ENCODE results near the gene RPS27A. TPM values are rescaled to one million over a fixed set of nuclear protein-coding genes. Genes with fewer than 3 reads are reported as not detected.
A peak's percentile ranks its signal among the peaks of the same experiment; 100 is the strongest.
"Not testable (repeated sequence)": the region's sequence is repeated elsewhere in the genome, so short reads cannot be mapped to it uniquely, and the experiment has no call there.

The RPS27A gene
- 949 and 953 TPM in 2 replicates for total RNA-seq

GRCh38 chr2:55232084-55232862, at the start of gene RPS27A, which contains the start of gene CLHC1:
TSS of gene RPS27A (plus strand) at chr2:55232688. CDS start at chr2:55232825, 137 bp downstream.
TSS of gene CLHC1 (minus strand) at chr2:55232293. CDS start at chr2:55222411, 9,882 bp downstream.
- H3K27ac Mint-ChIP-seq = peak within 1 kb of the TSS; percentile 97
- H3K4me1 Mint-ChIP-seq (ENCODE audit: low read depth) = peaks cover 63% of the 10 kb centered on the region
- H3K4me3 Mint-ChIP-seq = peak within 1 kb of the TSS; percentile 100
- no peaks in the 10 kb centered on the region for H3K9me3 Mint-ChIP-seq
- DNase-seq (ENCODE audit: low spot score) = peak; percentile 89
- H3K27me3 Mint-ChIP-seq (ENCODE audit: insufficient read depth) = no peaks in the 10 kb centered on the region
- peaks cover 52% of the 10 kb centered on the region for H3K36me3 Mint-ChIP-seq (ENCODE audit: low read depth)
- intact Hi-C loops (cut with micrococcal nuclease) = loop anchor here (1.0 to 10.0 kb wide), 14 partner anchors 9 to 1445 kb away; partner anchors contain the start of genes ACYP2, ASB3, CFAP36 and EML6

GRCh38 chr2:55186837-55187236, 45.7 kb upstream of the RPS27A start:
- H3K4me1 Mint-ChIP-seq (ENCODE audit: low read depth); intact Hi-C loops (cut with micrococcal nuclease); H3K27me3 Mint-ChIP-seq (ENCODE audit: insufficient read depth); H3K27ac Mint-ChIP-seq; H3K4me3 Mint-ChIP-seq; H3K9me3 Mint-ChIP-seq; DNase-seq (ENCODE audit: low spot score): not testable (repeated sequence)
- peaks cover 11% of the 10 kb centered on the region for H3K36me3 Mint-ChIP-seq (ENCODE audit: low read depth)

GRCh38 chr2:55191888-55192287, 40.6 kb upstream of the RPS27A start:
- DNase-seq (ENCODE audit: low spot score); H3K27me3 Mint-ChIP-seq (ENCODE audit: insufficient read depth); intact Hi-C loops (cut with micrococcal nuclease); H3K4me3 Mint-ChIP-seq; H3K9me3 Mint-ChIP-seq; H3K27ac Mint-ChIP-seq; H3K4me1 Mint-ChIP-seq (ENCODE audit: low read depth): not testable (repeated sequence)
- H3K36me3 Mint-ChIP-seq (ENCODE audit: low read depth) = peaks cover 20% of the 10 kb centered on the region

- Mint-ChIP-seq H3K27me3 (ENCODE audit: insufficient read depth) (no peaks in the 10 kb centered on the region), H3K4me3 (no peak overlapping the region), H3K36me3 (ENCODE audit: low read depth) (peaks cover 36% of the 10 kb centered on the region), H3K9me3 (peaks cover 18% of the 10 kb centered on the region), H3K27ac (no peak overlapping the region), H3K4me1 (ENCODE audit: low read depth) (no peaks in the 10 kb centered on the region)
- intact Hi-C loops (cut with micrococcal nuclease) = no loop called here
- DNase-seq (ENCODE audit: low spot score) = no peak
Measured at GRCh38 chr2:55196526-55196925, 36.0 kb upstream of the RPS27A start.

GRCh38 chr2:55200416-55200815, 32.1 kb upstream of the RPS27A start:
- DNase-seq (ENCODE audit: low spot score) = no peak
- no peak overlapping the region for H3K27ac Mint-ChIP-seq
- intact Hi-C loops (cut with micrococcal nuclease) = no loop called here
- H3K36me3 Mint-ChIP-seq (ENCODE audit: low read depth) = peaks cover 48% of the 10 kb centered on the region
- no peak overlapping the region for H3K4me3 Mint-ChIP-seq
- H3K4me1 Mint-ChIP-seq (ENCODE audit: low read depth) = no peaks in the 10 kb centered on the region
- peaks cover 33% of the 10 kb centered on the region for H3K9me3 Mint-ChIP-seq
- no peaks in the 10 kb centered on the region for H3K27me3 Mint-ChIP-seq (ENCODE audit: insufficient read depth)

GRCh38 chr2:55204536-55204935, 28.0 kb upstream of the RPS27A start:
- intact Hi-C loops (cut with micrococcal nuclease) = no loop called here

GRCh38 chr2:55204950-55205349, 27.5 kb upstream of the RPS27A start:
- no peak for DNase-seq (ENCODE audit: low spot score)
- H3K36me3 Mint-ChIP-seq (ENCODE audit: low read depth) = peaks cover 32% of the 10 kb centered on the region
- no peak overlapping the region for H3K27ac Mint-ChIP-seq
- no peak overlapping the region for H3K4me3 Mint-ChIP-seq
- H3K9me3 Mint-ChIP-seq = peaks cover 29% of the 10 kb centered on the region
- intact Hi-C loops (cut with micrococcal nuclease) = no loop called here
- no peaks in the 10 kb centered on the region for H3K27me3 Mint-ChIP-seq (ENCODE audit: insufficient read depth)
- no peaks in the 10 kb centered on the region for H3K4me1 Mint-ChIP-seq (ENCODE audit: low read depth)

More at GRCh38 chr2:55204536-55204935, 28.0 kb upstream of the RPS27A start:
- Mint-ChIP-seq H3K27me3 (ENCODE audit: insufficient read depth) (no peaks in the 10 kb centered on the region), H3K27ac (no peak overlapping the region), H3K4me1 (ENCODE audit: low read depth) (no peaks in the 10 kb centered on the region), H3K4me3 (no peak overlapping the region), H3K9me3 (peaks cover 31% of the 10 kb centered on the region), H3K36me3 (ENCODE audit: low read depth) (peaks cover 34% of the 10 kb centered on the region)
- no peak for DNase-seq (ENCODE audit: low spot score)

- Mint-ChIP-seq H3K27ac (no peak overlapping the region), H3K36me3 (ENCODE audit: low read depth) (peaks cover 4% of the 10 kb centered on the region), H3K9me3 (no peaks in the 10 kb centered on the region), H3K4me1 (ENCODE audit: low read depth) (peaks cover 6% of the 10 kb centered on the region), H3K27me3 (ENCODE audit: insufficient read depth) (no peaks in the 10 kb centered on the region), H3K4me3 (no peak overlapping the region)
- DNase-seq (ENCODE audit: low spot score) = no peak
- intact Hi-C loops (cut with micrococcal nuclease) = no loop called here
Measured at GRCh38 chr2:55213822-55214221, 18.7 kb upstream of the RPS27A start.

GRCh38 chr2:55223958-55224760, 8.3 kb upstream of the RPS27A start:
- H3K27me3 Mint-ChIP-seq (ENCODE audit: insufficient read depth) = no peaks in the 10 kb centered on the region
- peaks cover 16% of the 10 kb centered on the region for H3K36me3 Mint-ChIP-seq (ENCODE audit: low read depth)
- H3K9me3 Mint-ChIP-seq = no peaks in the 10 kb centered on the region
- peak overlapping the region; percentile 71 for H3K4me3 Mint-ChIP-seq
- intact Hi-C loops (cut with micrococcal nuclease) = loop anchor here (1.0 to 2.0 kb wide), 5 partner anchors 8 to 295 kb away; partner anchors contain the start of genes CCDC88A, CFAP36, CLHC1 and MTIF2
- peak overlapping the region; percentile 67 for H3K27ac Mint-ChIP-seq
- peaks cover 46% of the 10 kb centered on the region for H3K4me1 Mint-ChIP-seq (ENCODE audit: low read depth)
- no peak for DNase-seq (ENCODE audit: low spot score)

- Mint-ChIP-seq H3K4me1 (ENCODE audit: low read depth) (peaks cover 49% of the 10 kb centered on the region), H3K36me3 (ENCODE audit: low read depth) (peaks cover 20% of the 10 kb centered on the region), H3K27ac (no peak overlapping the region), H3K9me3 (no peaks in the 10 kb centered on the region), H3K4me3 (no peak overlapping the region), H3K27me3 (ENCODE audit: insufficient read depth) (no peaks in the 10 kb centered on the region)
- no peak for DNase-seq (ENCODE audit: low spot score)
- intact Hi-C loops (cut with micrococcal nuclease) = no loop called here
Measured at GRCh38 chr2:55224761-55225261, 7.7 kb upstream of the RPS27A start.

- Mint-ChIP-seq H3K4me1 (ENCODE audit: low read depth) (peaks cover 49% of the 10 kb centered on the region), H3K4me3 (no peak overlapping the region), H3K36me3 (ENCODE audit: low read depth) (peaks cover 23% of the 10 kb centered on the region), H3K9me3 (no peaks in the 10 kb centered on the region), H3K27ac (no peak overlapping the region), H3K27me3 (ENCODE audit: insufficient read depth) (no peaks in the 10 kb centered on the region)
- intact Hi-C loops (cut with micrococcal nuclease) = no loop called here
- no peak for DNase-seq (ENCODE audit: low spot score)
Measured at GRCh38 chr2:55225481-55226020, 6.9 kb upstream of the RPS27A start.

- Mint-ChIP-seq H3K36me3 (ENCODE audit: low read depth) (peaks cover 23% of the 10 kb centered on the region), H3K4me1 (ENCODE audit: low read depth) (peaks cover 44% of the 10 kb centered on the region), H3K27ac (peak overlapping the region; percentile 66), H3K4me3 (peak overlapping the region; percentile 59)
- H3K9me3 Mint-ChIP-seq; intact Hi-C loops (cut with micrococcal nuclease); DNase-seq (ENCODE audit: low spot score); H3K27me3 Mint-ChIP-seq (ENCODE audit: insufficient read depth): not testable (repeated sequence)
Measured at GRCh38 chr2:55227437-55228225, 4.9 kb upstream of the RPS27A start.

Data from activated T-helper 1 cell treated with anti-CD3 and anti-CD28 coated beads, Interleukin-12 subunit alpha, Interleukin-12 subunit beta, Interleukin-2, Interleukin-4 antibody, amounts not matched to agents 30 ng/mL and 10 ng/mL and 1 ng/mL, durations not matched to agents 14 hours and 24 hours and 36 hours (primary cell).